Neural crest cell (in vitro differentiated cells): ENCODE results near the gene SLC25A38. TPM values are rescaled to one million over a fixed set of nuclear protein-coding genes. Genes with fewer than 3 reads are reported as not detected.
A peak's percentile ranks its signal among the peaks of the same experiment; 100 is the strongest.

Source experiments
- DNase-seq: peaks from one replicate; pipeline ENCODE4 v3.0.0; 2021; ENCODE audit warnings: low read depth, mixed read lengths, low spot score
- H3K27ac Mint-ChIP-seq: one replicate; pipeline ENCODE4 v1.8.0; 2021; ENCODE audit warnings: mild to moderate bottlenecking, mixed read lengths; ENCODE audit not compliant: unreplicated experiment
- H3K27me3 Mint-ChIP-seq: 2 replicates; pipeline ENCODE4 v1.8.0; 2021; ENCODE audit warnings: low read depth, mild to moderate bottlenecking, mixed read lengths
- H3K36me3 Mint-ChIP-seq: 2 replicates; pipeline ENCODE4 v1.8.0; 2021; ENCODE audit warnings: low read depth, mild to moderate bottlenecking, mixed read lengths
- H3K4me1 Mint-ChIP-seq: 2 replicates; pipeline ENCODE4 v1.8.0; 2021; ENCODE audit warnings: mixed read lengths
- H3K4me3 Mint-ChIP-seq: one replicate; pipeline ENCODE4 v1.8.0; 2021; ENCODE audit warnings: mild to moderate bottlenecking, mixed read lengths
- H3K9me3 Mint-ChIP-seq: 2 replicates; pipeline ENCODE4 v1.8.0; 2021; ENCODE audit warnings: mixed read lengths
- total RNA-seq: library from RNA; stranded (reverse); gene quantifications from 2 replicates; pipeline ENCODE4 v1.2.1, GENCODE V29; 2021
- TF ChIP-seq, protein P1 (sequence below): fragments of 200-600 bp; sonication (generic); conservative IDR thresholded peaks from 2 replicates; pipeline ENCODE4 v1.5.0; 2021; ENCODE audit warnings: antibody characterized with exemption, mild to moderate bottlenecking

Gene SLC25A38
- total RNA-seq, 1 donor from 2014 or later, result 26.6 TPM

GRCh38 chr3:39432342-39432741 lies 49.2 kb downstream of the SLC25A38 start:
- no peaks in the 10 kb centered on the region for H3K36me3 Mint-ChIP-seq
- no peaks in the 10 kb centered on the region for H3K9me3 Mint-ChIP-seq
- H3K27ac Mint-ChIP-seq, result peak overlapping the region; percentile 50
- H3K4me1 Mint-ChIP-seq, result no peaks in the 10 kb centered on the region
- TF ChIP-seq, protein P1, sequence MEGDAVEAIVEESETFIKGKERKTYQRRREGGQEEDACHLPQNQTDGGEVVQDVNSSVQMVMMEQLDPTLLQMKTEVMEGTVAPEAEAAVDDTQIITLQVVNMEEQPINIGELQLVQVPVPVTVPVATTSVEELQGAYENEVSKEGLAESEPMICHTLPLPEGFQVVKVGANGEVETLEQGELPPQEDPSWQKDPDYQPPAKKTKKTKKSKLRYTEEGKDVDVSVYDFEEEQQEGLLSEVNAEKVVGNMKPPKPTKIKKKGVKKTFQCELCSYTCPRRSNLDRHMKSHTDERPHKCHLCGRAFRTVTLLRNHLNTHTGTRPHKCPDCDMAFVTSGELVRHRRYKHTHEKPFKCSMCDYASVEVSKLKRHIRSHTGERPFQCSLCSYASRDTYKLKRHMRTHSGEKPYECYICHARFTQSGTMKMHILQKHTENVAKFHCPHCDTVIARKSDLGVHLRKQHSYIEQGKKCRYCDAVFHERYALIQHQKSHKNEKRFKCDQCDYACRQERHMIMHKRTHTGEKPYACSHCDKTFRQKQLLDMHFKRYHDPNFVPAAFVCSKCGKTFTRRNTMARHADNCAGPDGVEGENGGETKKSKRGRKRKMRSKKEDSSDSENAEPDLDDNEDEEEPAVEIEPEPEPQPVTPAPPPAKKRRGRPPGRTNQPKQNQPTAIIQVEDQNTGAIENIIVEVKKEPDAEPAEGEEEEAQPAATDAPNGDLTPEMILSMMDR, result no peak
- DNase-seq, result no peak
- H3K4me3 Mint-ChIP-seq, result no peak overlapping the region
- no peaks in the 10 kb centered on the region for H3K27me3 Mint-ChIP-seq

GRCh38 chr3:39433642-39434041 lies 50.5 kb downstream of the SLC25A38 start:
- TF ChIP-seq, protein P1, result no peak
- no peak for DNase-seq
- Mint-ChIP-seq H3K27me3 (no peaks in the 10 kb centered on the region), H3K4me3 (no peak overlapping the region), H3K9me3 (no peaks in the 10 kb centered on the region), H3K4me1 (no peaks in the 10 kb centered on the region), H3K27ac (no peak overlapping the region), H3K36me3 (no peaks in the 10 kb centered on the region)

DNA sequence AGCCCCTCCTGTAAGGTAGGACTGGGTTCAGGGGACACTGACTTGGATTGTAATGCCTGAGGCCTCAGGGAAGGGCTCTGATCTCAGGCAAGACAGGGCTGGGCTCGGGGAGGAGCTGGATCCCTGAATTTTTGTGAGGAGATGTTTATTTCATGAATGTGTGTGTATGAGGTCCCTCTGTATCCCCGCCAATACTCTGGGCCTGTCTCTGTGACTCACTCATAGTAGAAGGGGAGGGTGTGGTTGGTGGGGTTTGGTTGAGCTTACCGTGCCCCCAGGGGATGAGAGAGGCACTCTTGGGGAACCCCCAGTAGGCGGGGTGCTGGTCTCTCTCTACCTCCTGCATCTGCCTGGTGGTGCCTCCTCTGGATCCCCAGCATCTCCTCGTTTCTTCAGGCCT lies 51.4 kb downstream of the SLC25A38 start:
- no peaks in the 10 kb centered on the region for H3K4me1 Mint-ChIP-seq
- H3K36me3 Mint-ChIP-seq, result no peaks in the 10 kb centered on the region
- TF ChIP-seq, protein P1, result no peak
- H3K4me3 Mint-ChIP-seq, result no peak overlapping the region
- no peak overlapping the region for H3K27ac Mint-ChIP-seq
- H3K27me3 Mint-ChIP-seq, result no peaks in the 10 kb centered on the region
- no peaks in the 10 kb centered on the region for H3K9me3 Mint-ChIP-seq
- DNase-seq, result no peak

GRCh38 chr3:39435006-39435748 lies 52.0 kb downstream of the SLC25A38 start:
- no peaks in the 10 kb centered on the region for H3K36me3 Mint-ChIP-seq
- TF ChIP-seq, protein P1, result no peak
- H3K4me1 Mint-ChIP-seq, result no peaks in the 10 kb centered on the region
- no peak for DNase-seq
- no peaks in the 10 kb centered on the region for H3K9me3 Mint-ChIP-seq
- no peaks in the 10 kb centered on the region for H3K27me3 Mint-ChIP-seq
- H3K4me3 Mint-ChIP-seq, result no peak overlapping the region
- no peak overlapping the region for H3K27ac Mint-ChIP-seq

DNA sequence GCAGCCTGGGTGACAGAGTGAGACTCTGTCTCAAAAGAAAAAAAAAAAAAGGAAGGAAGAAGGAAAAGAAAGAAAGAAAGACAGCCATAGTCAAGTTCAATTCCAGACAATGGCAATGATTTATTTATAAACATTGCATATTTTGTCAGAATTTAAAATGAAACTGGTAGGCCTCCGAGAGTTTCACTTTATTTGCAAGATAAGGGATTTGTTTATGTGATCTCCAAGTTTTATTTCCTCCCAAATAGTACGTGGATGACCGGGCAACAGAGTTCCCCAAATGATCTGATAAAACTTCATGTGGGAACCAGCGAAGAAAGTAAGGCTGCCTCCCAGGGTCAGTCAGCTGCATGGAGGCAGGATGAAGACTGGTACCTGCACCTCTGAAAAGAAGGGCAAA lies 55.7 kb downstream of the SLC25A38 start:
- Mint-ChIP-seq H3K4me3 (no peak overlapping the region), H3K36me3 (no peaks in the 10 kb centered on the region), H3K27ac (no peak overlapping the region), H3K9me3 (no peaks in the 10 kb centered on the region), H3K4me1 (no peaks in the 10 kb centered on the region), H3K27me3 (no peaks in the 10 kb centered on the region)
- DNase-seq, result no peak
- TF ChIP-seq, protein P1, result no peak
